COLO829 (cell line): Measurements from ENCODE around the gene FBXO5.
"Not testable (repeated sequence)": the region's sequence is repeated elsewhere in the genome, so short reads cannot be mapped to it uniquely, and the experiment has no call there.

Experiments used
- DNase-seq: peaks from one replicate; pipeline ENCODE4 v3.0.0; 2012; ENCODE audit warnings: low spot score

The FBXO5 gene

GRCh38 chr6:152986978-152987377 is 4.1 kb upstream of the FBXO5 start:
- DNase-seq: no peak

- not testable (repeated sequence) for DNase-seq
These were observed 2.5 kb upstream of the FBXO5 start for GRCh38 chr6:152985300-152985699.

- no peak for DNase-seq
These were observed 1.7 kb upstream of the FBXO5 start for GRCh38 chr6:152984513-152984872.

GRCh38 chr6:152983637-152984512 is 1.0 kb upstream of the FBXO5 start:
- peak; percentile 93 for DNase-seq

GRCh38 chr6:152981989-152982903 is 595 bp downstream of the FBXO5 start:
- no peak for DNase-seq

GRCh38 chr6:152981219-152981618 is 1.6 kb downstream of the FBXO5 start:
- DNase-seq: no peak

GRCh38 chr6:152980656-152981055 is 2.2 kb downstream of the FBXO5 start:
- no peak for DNase-seq

- no peak for DNase-seq
These were observed 3.7 kb downstream of the FBXO5 start for GRCh38 chr6:152979116-152979515.

GRCh38 chr6:152978058-152978457 is 4.8 kb downstream of the FBXO5 start:
- DNase-seq: no peak

- DNase-seq: no peak
These were observed 5.3 kb downstream of the FBXO5 start for GRCh38 chr6:152977556-152977955.

GRCh38 chr6:152976749-152977148 is 6.1 kb downstream of the FBXO5 start:
- DNase-seq: no peak

GRCh38 chr6:152975204-152975915 is 7.5 kb downstream of the FBXO5 start:
- DNase-seq: no peak

GRCh38 chr6:152973916-152974315 is 8.9 kb downstream of the FBXO5 start:
- no peak for DNase-seq

- DNase-seq: no peak
These were observed 13.0 kb downstream of the FBXO5 start for GRCh38 chr6:152969688-152970418.

GRCh38 chr6:152966168-152966894 is 16.5 kb downstream of the FBXO5 start:
- DNase-seq: not testable (repeated sequence)

GRCh38 chr6:152959333-152959732 is 23.5 kb downstream of the FBXO5 start:
- no peak for DNase-seq

GRCh38 chr6:152957796-152958195 is 25.0 kb downstream of the FBXO5 start:
- DNase-seq: no peak

GRCh38 chr6:152954443-152954842 is 28.4 kb downstream of the FBXO5 start:
- no peak for DNase-seq

- peak; percentile 65 for DNase-seq
These were observed 29.9 kb downstream of the FBXO5 start for GRCh38 chr6:152952866-152953509.

- peak; percentile 79 for DNase-seq
These were observed 30.8 kb downstream of the FBXO5 start for GRCh38 chr6:152952045-152952444.
